Esophagus squamous epithelium (tissue), 4 donors: ENCODE results near the gene MCCD1.

ENCODE experiments used
- CTCF ChIP-seq, 6 experiments: fragments of 450-650 bp in 4 of 6; fragments of 200-600 bp in 2 of 6; sonication (generic) in 2 of 6; IDR thresholded peaks; one replicate each; pipeline ENCODE4 v1.5.1; 2016 to 2019; ENCODE audit warnings: antibody characterized with exemption in 6 of 6, mild to moderate bottlenecking in 4 of 6, moderate library complexity in 4 of 6
- POLR2A ChIP-seq, 4 donors: fragments of 450-650 bp; IDR thresholded peaks; one replicate each; pipeline ENCODE4 v1.6.1; 2017; ENCODE audit warnings: antibody characterized with exemption in 4 of 4, mild to moderate bottlenecking in 4 of 4, moderate library complexity in 3 of 4

- TF ChIP-seq CTCF (IDR thresholded peaks at IDR 0.05) (no peak), POLR2A (IDR thresholded peaks at IDR 0.05) (no peak)
Observed at GRCh38 chr6:31531162-31531561, 2.4 kb downstream of the MCCD1 start.
